Head of caudate nucleus (tissue), 42 donors: ENCODE data around the gene SOX4.
"Not testable (repeated sequence)": the region's sequence is repeated elsewhere in the genome, so short reads cannot be mapped to it uniquely, and the experiment has no call there.

Experiments
- DNase-seq, 42 donors: peaks; one replicate each; pipeline versions ENCODE4 v3.0.0 to v3.0.0-alpha.2; 2020 to 2021; ENCODE audit warnings: mixed read lengths in 7 of 42
- intact Hi-C: fragments of 100-400 bp; cut with DNase I; formaldehyde crosslinking; loops from one replicate; pipeline ENCODE4 v1.15.0; 2022

The SOX4 gene

DNA sequence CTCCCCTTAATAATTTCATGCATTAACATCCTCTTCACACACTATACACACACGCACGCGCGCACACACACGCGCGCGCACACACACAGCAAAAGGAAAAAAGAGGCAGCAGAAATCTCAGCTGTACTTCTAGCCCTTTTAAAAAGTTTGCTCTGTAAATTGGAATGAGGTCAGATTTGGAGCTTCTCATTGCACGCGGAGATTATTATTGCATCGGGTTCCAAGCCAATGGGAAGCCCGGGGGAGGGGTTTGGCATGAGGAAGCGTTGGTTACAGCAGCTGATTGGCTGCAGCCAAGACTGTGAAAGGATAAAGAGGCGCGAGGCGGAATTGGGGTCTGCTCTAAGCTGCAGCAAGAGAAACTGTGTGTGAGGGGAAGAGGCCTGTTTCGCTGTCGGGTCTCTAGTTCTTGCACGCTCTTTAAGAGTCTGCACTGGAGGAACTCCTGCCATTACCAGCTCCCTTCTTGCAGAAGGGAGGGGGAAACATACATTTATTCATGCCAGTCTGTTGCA lies at the start of gene SOX4:
Gene SOX4, plus strand, starts transcription at position 340 of the 515 bp plus-strand sequence. CDS start 784 bp downstream, outside the sequence.
- peak; percentile 85 to 98 (median 94) for DNase-seq
- intact Hi-C loops: no loop called here

DNA sequence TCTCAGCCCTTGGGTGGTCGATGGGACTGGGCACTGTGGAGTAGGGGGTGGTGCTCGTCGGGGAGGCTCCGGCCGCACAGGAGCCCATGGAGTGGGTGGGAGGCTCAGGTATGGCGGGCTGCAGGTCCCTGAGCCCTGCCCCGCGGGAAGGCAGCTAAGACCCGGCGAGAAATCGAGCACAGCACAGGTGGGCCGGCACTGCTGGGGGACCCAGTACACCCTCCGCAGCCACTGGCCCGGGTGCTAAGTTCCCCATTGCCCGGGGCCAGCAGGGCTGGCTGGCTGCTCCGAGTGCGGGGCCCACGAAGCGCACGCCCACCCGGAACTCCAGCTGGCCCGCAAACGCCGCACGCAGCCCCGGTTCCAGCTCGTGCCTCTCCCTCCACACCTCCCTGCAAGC lies 41.3 kb upstream of the SOX4 start:
- DNase-seq, intact Hi-C loops: not testable (repeated sequence)

DNA sequence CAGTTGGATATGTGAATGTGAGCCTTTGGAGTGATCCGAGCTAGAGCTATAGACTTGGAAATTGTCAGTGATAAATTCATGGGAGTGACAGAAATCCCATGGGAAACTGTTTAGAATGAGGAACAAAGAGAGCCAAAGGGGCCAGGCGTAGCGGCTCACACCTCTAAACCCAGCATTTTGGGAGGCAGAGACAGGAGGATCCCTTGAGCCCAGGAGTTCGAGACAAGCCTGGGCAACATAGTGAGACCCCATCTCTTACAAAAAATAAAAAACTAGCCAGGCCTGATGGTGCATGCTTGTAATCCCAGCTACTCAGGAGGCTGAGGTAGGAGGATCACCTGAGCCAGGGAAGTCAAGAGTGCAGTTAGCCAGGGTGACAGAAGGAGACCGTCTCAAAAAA lies 39.3 kb upstream of the SOX4 start:
- intact Hi-C loops: no loop called here
- no peak for DNase-seq

DNA sequence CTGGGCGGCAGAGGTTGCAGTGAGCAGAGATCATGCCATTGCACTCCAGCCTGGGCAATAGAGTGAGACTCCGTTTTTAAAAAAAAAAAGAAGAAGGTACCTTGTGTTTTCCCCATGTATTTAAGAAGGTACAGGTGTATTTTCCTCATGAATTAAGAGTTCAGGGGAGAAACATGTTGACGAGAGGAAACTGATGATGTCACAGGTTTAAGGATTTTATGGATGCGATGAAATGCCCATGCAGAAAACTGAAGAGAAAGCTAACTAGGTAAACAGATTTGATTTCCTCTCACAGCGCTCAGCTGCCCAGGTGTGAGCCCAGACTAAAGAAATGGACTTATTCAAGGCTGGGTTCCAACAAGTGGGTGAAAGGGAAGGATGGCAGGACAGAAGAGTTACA lies 38.4 kb upstream of the SOX4 start:
- DNase-seq: no peak
- intact Hi-C loops: no loop called here

GRCh38 chr6:21556511-21556910 lies 37.0 kb upstream of the SOX4 start:
- intact Hi-C loops: no loop called here

DNA sequence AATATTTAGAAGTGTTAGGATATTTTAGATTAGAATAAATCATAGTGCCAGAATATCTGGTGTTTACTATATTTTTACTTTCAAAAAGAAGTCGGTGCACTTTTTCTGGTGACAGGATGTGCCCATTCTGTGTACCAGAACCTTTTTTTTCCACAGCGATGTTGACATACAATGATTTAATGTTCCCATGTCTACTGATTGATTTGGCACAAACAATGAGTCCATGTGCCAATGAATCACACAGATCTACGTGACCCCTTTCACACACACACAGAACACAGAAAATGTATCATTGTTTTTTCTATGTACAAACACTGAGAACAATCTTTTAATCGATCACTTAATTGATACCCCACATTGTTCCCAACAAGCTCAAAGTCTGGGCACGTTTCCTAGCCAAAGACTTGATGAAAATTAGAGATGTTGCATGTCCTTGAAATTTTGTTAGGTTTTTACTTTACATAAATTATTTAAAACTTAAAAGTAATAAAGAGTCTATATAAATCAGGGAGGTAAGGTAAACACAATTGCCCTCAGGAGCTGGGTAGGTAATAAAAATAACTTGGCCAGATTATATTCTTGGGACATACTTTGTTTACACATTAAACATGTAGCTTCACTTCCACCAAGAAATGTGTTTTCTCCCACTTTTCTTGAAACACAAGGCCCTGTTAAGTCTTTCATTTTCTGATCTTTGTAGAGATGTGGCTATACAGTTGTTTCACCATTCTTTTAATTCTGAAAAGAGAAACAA lies 36.4 kb upstream of the SOX4 start:
- no peak for DNase-seq
- intact Hi-C loops: no loop called here

More at GRCh38 chr6:21556511-21556910, 37.0 kb upstream of the SOX4 start:
- DNase-seq: no peak

GRCh38 chr6:21559238-21559637 lies 34.3 kb upstream of the SOX4 start:
- DNase-seq: peak in 3 of 42 donors; percentile 8 to 21 (median 10)
- intact Hi-C loops: no loop called here

DNA sequence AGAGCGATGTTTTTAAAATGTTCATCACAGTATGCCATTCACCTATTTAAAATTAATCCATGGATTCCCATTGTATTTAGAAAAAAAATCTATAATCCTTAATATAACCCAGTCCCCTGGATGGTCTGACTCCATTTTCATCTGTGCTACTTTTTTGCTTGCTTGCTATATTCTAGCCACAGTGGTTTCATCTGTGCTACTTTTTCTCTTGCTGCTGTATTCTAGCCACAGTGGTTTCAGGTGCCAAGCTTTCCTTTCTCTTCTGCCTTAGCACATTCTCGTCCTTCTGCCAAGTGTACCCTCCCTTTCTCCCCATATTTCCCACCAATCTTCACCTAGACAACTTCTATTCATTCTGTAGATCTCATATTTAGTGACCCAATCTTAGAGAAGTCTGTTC lies 33.3 kb upstream of the SOX4 start:
- intact Hi-C loops: no loop called here
- no peak for DNase-seq

DNA sequence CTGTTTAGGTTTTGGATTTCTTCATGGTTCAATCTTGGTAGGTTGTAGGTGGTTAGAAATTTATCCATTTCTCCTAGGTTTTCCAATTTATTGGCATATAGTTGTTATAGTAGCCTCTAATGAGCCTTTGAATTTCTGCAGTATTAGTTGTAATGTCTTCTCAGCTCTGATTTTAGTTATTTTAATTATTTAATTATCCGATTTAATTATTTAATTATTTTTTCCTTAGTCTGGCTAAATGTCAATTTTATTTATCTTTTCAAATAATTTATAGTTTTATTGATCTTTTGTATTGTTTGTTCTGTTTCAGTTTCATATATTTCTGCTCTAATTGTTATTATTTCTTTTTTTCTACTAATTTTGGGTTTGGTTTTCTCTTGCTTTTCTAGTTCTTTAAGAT lies 28.1 kb upstream of the SOX4 start:
- DNase-seq: no peak
- intact Hi-C loops: no loop called here

DNA sequence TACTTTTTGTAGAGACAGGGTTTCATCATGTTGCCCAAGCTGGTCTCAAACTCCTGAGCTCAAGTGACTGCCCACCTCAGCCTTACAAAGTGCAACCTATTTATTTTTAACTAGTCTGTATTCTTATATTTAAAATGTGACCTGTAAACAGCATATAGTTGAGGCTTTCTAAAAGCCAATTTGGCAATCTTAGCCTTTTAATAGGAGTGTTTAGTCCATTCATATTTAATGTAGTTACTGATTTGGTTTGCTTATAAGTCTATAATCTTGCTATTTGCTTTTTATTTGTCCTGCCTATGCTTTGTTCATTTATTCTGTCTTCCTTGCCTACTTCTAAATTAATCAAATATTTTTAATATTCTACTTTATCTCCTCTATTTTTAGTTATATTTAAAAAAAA lies 15.0 kb upstream of the SOX4 start:
- DNase-seq: no peak
- intact Hi-C loops: no loop called here

GRCh38 chr6:21582651-21583050 lies 10.9 kb upstream of the SOX4 start:
- intact Hi-C loops: no loop called here
- DNase-seq: no peak

DNA sequence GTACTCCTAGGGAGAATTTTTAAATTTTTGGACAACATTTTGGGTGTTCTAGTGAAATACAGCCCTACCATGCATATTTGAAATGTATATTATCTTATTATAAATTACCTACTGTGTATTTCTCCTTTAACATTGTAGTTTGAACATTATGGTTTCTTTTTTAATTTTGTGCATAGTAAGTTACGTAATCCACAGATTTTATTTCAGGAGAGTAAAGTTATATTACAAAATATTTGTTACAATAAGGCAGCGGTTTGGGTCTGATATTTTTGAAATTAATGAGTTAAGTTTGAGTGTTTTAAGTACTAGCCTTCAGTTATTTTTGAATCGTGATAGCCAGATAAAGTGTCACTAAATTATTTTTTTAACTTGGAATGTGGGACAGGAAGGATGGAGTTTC lies 7.3 kb upstream of the SOX4 start:
- no peak for DNase-seq
- intact Hi-C loops: loop anchor here (5.0 kb wide), 2 partner anchors 799 to 1019 kb away; no protein-coding TSS in a partner anchor

- intact Hi-C loops: loop anchor here (5.0 kb wide), 2 partner anchors 799 to 1019 kb away; no protein-coding TSS in a partner anchor
- DNase-seq: peak in 5 of 42 donors; percentile 8 to 49 (median 32)
Measured at GRCh38 chr6:21586740-21587178, 6.8 kb upstream of the SOX4 start.

- intact Hi-C loops: loop anchor here (5.0 kb wide), 2 partner anchors 800 to 1020 kb away; no protein-coding TSS in a partner anchor
- DNase-seq: peak in 39 of 42 donors; percentile 22 to 70 (median 52)
Measured at GRCh38 chr6:21587179-21587960, 6.2 kb upstream of the SOX4 start.

DNA sequence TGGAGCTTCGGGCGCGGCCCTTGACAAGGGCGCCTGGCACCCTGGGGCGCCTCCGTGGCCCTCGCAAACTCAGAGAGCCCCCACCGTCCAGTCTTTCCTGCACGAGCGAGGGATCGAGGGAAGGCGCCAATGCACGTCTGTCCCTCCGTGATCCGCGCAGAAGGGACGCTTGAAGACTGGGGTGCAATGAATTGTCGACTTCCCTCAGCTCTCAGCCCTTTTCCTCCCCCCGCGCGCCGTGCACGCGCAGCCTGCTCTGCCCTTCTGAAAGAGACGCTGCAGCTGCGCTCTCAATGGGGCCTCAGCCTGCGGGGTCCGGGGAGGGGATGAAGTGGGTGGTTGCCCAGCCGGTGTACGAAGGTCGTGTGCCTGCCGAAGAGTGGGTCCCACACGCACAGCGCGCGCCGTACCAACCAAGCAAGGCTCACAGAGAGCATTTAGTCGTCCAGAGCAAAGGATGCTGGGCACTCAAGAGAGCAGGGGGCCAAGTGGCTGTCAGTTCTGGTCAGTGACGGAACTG lies 5.5 kb upstream of the SOX4 start:
- intact Hi-C loops: loop anchor here (5.0 kb wide), 2 partner anchors 801 to 1021 kb away; no protein-coding TSS in a partner anchor
- DNase-seq: peak; percentile 16 to 82 (median 69)

- intact Hi-C loops: loop anchor here (5.0 kb wide), 2 partner anchors 801 to 1021 kb away; no protein-coding TSS in a partner anchor
- DNase-seq: peak in 41 of 42 donors; percentile 30 to 79 (median 62)
Measured at GRCh38 chr6:21588481-21589351, 4.8 kb upstream of the SOX4 start.

DNA sequence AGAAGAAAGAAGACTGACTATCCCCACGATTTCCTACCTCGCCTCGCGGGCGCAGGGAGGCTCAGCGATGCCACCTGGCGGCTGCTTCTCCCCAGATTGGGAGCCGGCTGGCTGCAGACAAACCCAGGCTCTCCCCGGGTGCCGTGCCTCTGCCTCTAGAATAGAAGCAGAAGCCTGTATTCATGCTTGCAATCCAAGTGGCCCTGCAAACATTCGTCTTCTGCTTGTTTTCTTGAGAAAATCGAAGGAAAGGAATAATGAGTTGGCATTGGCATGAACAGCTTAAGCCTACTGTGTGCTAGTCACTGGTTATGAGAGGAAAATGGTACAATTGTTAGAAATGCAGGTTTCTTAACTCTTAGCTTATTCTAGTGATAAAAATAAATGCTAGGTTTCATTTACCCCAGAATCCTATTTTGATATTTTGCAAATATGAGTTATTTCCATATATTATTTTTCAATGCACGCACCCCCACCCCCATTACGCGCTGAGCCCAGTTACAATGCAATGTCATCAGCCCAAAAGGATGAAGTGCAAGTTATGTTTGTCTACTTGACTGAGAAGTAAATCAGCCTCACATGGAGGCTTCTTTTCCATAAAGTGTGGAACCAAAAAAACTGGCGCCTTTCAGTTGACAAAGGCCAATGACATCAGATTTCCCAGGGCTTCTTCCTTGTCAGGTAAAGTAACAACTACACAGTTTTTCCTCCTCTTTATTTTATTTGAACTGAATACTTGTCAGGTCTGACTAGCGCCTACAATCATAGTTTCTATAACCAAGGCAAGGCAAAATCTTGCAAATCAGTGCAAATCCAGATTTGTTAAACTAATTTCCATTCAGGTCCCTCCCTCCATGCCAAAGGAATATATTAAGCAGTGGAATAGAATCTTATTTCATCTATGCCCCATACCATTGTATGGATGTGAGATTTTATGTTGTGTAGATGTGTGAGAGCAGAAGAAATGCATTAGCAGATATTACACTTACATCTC lies 3.9 kb upstream of the SOX4 start:
- peak; percentile 82 to 96 (median 91) for DNase-seq
- intact Hi-C loops: loop anchor here (5.0 kb wide), 2 partner anchors 802 to 1022 kb away; no protein-coding TSS in a partner anchor
